Gastroesophageal sphincter (tissue), 3 donors: ENCODE measurements around the gene CDH26.

Source experiments
- CTCF ChIP-seq, 4 experiments: fragments of 200-600 bp in 2 of 4; fragments of 450-650 bp in 2 of 4; sonication (generic) in 1 of 4; IDR thresholded peaks; one replicate each; pipeline ENCODE4 v1.5.1; 2017 to 2019; ENCODE audit warnings: antibody characterized with exemption in 4 of 4, mild to moderate bottlenecking in 2 of 4, moderate library complexity in 2 of 4
- POLR2A ChIP-seq, 2 donors: fragments of 450-650 bp; IDR thresholded peaks; one replicate each; pipeline ENCODE4 v1.6.1; 2017; ENCODE audit warnings: antibody characterized with exemption in 2 of 2, mild to moderate bottlenecking in 2 of 2, moderate library complexity in 1 of 2
- POLR2AphosphoS5 ChIP-seq: sonication (generic); formaldehyde crosslinking; IDR thresholded peaks from one replicate; pipeline ENCODE4 v1.6.1; 2017; ENCODE audit warnings: antibody characterized with exemption

- TF ChIP-seq CTCF (IDR thresholded peaks at IDR 0.05) (no peak), POLR2AphosphoS5 (no peak), POLR2A (IDR thresholded peaks at IDR 0.05) (no peak)
Observed at GRCh38 chr20:60038400-60039008, 80.3 kb downstream of the CDH26 start.
